Left kidney (tissue), 8 donors: Measurements from ENCODE around the gene GOLGA8S. TPM values are rescaled to one million over a fixed set of nuclear protein-coding genes. Genes with fewer than 3 reads are reported as not detected.
"Not testable (repeated sequence)": the region's sequence is repeated elsewhere in the genome, so short reads cannot be mapped to it uniquely, and the experiment has no call there.

Source experiments
- DNase-seq: peaks from one replicate; pipeline ENCODE4 v3.0.0-alpha.2; 2013
- long read RNA-seq, 8 donors: transcript quantifications; one replicate each; lab custom pipeline, GENCODE V29; 2026
- polyA plus RNA-seq: library from polyadenylated mRNA; unstranded; fragments of 120-200 nt; gene quantifications from one replicate; pipeline ENCODE4 v1.2.1, GENCODE V29; 2013; ENCODE audit not compliant: insufficient read length

Gene GOLGA8S
- polyA plus RNA-seq, result 1.4 TPM
- long read RNA-seq, donor 1, result 0 reads
- long read RNA-seq, donor 2, result 0 reads
- long read RNA-seq, donor 3, result 0 reads
- long read RNA-seq, donor 4, result 0 reads
- long read RNA-seq, donor 5, result 0 reads
- long read RNA-seq, donor 6, result 0 reads
- long read RNA-seq, donor 7, result 0 reads
- long read RNA-seq, donor 8, result 0 reads

- DNase-seq, result not testable (repeated sequence)
These were observed at the start of gene GOLGA8S for GRCh38 chr15:23354448-23354847. Gene GOLGA8S, plus strand, starts transcription at chr15:23354748. Its CDS starts 62 bp downstream, at chr15:23354810.

GRCh38 chr15:23304805-23305204 is 49.7 kb upstream of the GOLGA8S start:
- not testable (repeated sequence) for DNase-seq

GRCh38 chr15:23305921-23306320 is 48.6 kb upstream of the GOLGA8S start:
- DNase-seq, result not testable (repeated sequence)

- not testable (repeated sequence) for DNase-seq
These were observed 43.3 kb upstream of the GOLGA8S start for GRCh38 chr15:23311233-23311632.

GRCh38 chr15:23334096-23334495 is 20.5 kb upstream of the GOLGA8S start, which contains the start of gene GOLGA6L26:
Gene GOLGA6L26, minus strand, starts transcription at chr15:23334196. Its CDS starts 61 bp downstream, at chr15:23334135.
- DNase-seq, result not testable (repeated sequence)

GRCh38 chr15:23362622-23363021 is 8.1 kb downstream of the GOLGA8S start:
- not testable (repeated sequence) for DNase-seq

GRCh38 chr15:23364261-23364660 is 9.7 kb downstream of the GOLGA8S start:
- DNase-seq, result not testable (repeated sequence)

- DNase-seq, result no peak
These were observed 16.0 kb downstream of the GOLGA8S start for GRCh38 chr15:23370578-23370977.

GRCh38 chr15:23371134-23371533 is 16.6 kb downstream of the GOLGA8S start:
- DNase-seq, result not testable (repeated sequence)

GRCh38 chr15:23371868-23372267 is 17.3 kb downstream of the GOLGA8S start:
- DNase-seq, result not testable (repeated sequence)

- DNase-seq, result no peak
These were observed 17.7 kb downstream of the GOLGA8S start for GRCh38 chr15:23372284-23372683.

- DNase-seq, result not testable (repeated sequence)
These were observed 18.5 kb downstream of the GOLGA8S start for GRCh38 chr15:23372891-23373600.

- DNase-seq, result not testable (repeated sequence)
These were observed 19.7 kb downstream of the GOLGA8S start for GRCh38 chr15:23374226-23374625.

GRCh38 chr15:23378946-23379345 is 24.4 kb downstream of the GOLGA8S start:
- DNase-seq, result not testable (repeated sequence)

GRCh38 chr15:23380700-23381099 is 26.2 kb downstream of the GOLGA8S start:
- not testable (repeated sequence) for DNase-seq

- not testable (repeated sequence) for DNase-seq
These were observed 26.6 kb downstream of the GOLGA8S start for GRCh38 chr15:23381192-23381591.

- DNase-seq, result no peak
These were observed 29.8 kb downstream of the GOLGA8S start for GRCh38 chr15:23384371-23384770.

- no peak for DNase-seq
These were observed 31.4 kb downstream of the GOLGA8S start for GRCh38 chr15:23385886-23386430.

- no peak for DNase-seq
These were observed 33.2 kb downstream of the GOLGA8S start for GRCh38 chr15:23387621-23388190.

- DNase-seq, result no peak
These were observed 40.6 kb downstream of the GOLGA8S start for GRCh38 chr15:23395030-23395692.

- DNase-seq, result no peak
These were observed 41.3 kb downstream of the GOLGA8S start for GRCh38 chr15:23395832-23396231.

GRCh38 chr15:23397779-23398178 is 43.2 kb downstream of the GOLGA8S start:
- no peak for DNase-seq
